HCT116 (cell line): ENCODE results near the gene BBS9.

Experiments
- CTCF ChIP-seq, 3 experiments: fragments of 200-600 bp in 1 of 3; sonication (generic) in 1 of 3; IDR thresholded peaks in 2 of 3; conservative IDR thresholded peaks in 1 of 3; 2 replicates each; pipeline ENCODE4 v1.5.1; 2012 to 2017; ENCODE audit warnings: low read depth in 2 of 3, low read length in 2 of 3, antibody characterized with exemption in 1 of 3, borderline replicate concordance in 1 of 3, control low read depth in 1 of 3, mild to moderate bottlenecking in 1 of 3, mixed read lengths in 1 of 3, mixed run types in 1 of 3, moderate library complexity in 1 of 3; ENCODE audit not compliant: insufficient read depth in 1 of 3
- EGR1 ChIP-seq: IDR thresholded peaks from 2 replicates; pipeline ENCODE4 v1.6.1; 2012; ENCODE audit warnings: low read depth
- ZNF274 ChIP-seq: fragments of 200-500 bp; sonication (Bioruptor generic); IDR thresholded peaks from 2 replicates; pipeline ENCODE4 v1.6.1; 2014; ENCODE audit warnings: mild to moderate bottlenecking, low read depth, low read length, inconsistent platforms

DNA sequence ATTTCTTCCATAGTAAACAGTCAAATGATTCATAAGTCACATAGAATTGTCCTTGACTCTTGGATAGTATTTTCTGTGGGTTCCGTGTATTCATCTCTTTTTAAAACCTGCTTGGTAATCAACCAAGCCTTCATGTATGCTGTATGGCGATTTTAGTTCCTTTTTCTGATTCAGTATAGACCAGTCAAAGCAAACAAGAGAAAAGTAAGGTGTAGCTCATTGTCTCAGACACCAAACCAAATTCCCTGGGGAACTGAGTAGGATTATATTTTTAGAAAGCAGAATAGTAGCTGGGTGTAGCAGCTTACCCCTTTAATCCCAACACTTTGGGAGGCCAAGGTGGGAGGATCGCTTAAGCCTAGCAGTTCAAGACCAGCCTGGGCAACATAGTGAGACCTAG lies 240.5 kb downstream of the BBS9 start:
- TF ChIP-seq EGR1 (no peak), ZNF274 (no peak), CTCF (IDR thresholded peaks at IDR 0.05 in 2 of 3, conservative IDR thresholded peaks at IDR 0.05 in 1 of 3; ENCODE audit: borderline replicate concordance in 1 of 3, insufficient read depth in 1 of 3, low read depth in 2 of 3, low read length in 2 of 3) (no peak)
